ENCODE data around the gene FRMPD2. TPM values are rescaled to one million over a fixed set of nuclear protein-coding genes. Genes with fewer than 3 reads are reported as not detected.

The FRMPD2 gene
- polyA plus RNA-seq, 1 donor from 2014 or later: 0.14 TPM

DNA sequence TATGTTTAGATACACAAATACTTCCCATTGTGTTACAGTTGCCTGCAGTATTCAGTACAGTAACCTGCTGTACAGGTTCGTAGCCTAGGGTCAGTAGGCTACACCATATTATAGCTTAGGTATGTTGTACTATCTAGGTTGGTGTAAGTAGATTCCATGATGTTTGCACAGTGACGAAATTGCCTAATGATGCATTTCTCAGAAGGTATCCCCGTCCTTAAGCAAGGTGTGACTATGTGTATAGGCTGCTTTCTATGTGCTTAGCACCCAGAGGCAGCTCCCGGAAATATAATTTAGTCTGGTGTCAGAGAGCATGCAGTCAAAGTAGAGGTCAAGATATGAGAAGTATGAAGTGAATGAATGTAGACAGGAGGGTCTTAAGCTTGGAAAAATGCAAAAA is 41.7 kb upstream of the FRMPD2 start:
- no peaks in the 10 kb centered on the region for H3K9me2 ChIP-seq (ENCODE audit: insufficient read depth, low read length)
- H2AFZ ChIP-seq (ENCODE audit: low read depth, low read length): no peak overlapping the region
- peaks cover 97% of the 10 kb centered on the region for H3K79me2 ChIP-seq (replicated peaks; ENCODE audit: insufficient read depth, low read length)
- no peaks in the 10 kb centered on the region for H3F3A ChIP-seq (ENCODE audit: insufficient read depth, low read length, poor library complexity, severe bottlenecking)
- H3K4me2 ChIP-seq (ENCODE audit: low read length): no peak overlapping the region
- H3K9ac ChIP-seq (ENCODE audit: low read length): no peak overlapping the region
- peaks cover 5% of the 10 kb centered on the region for H3K36me3 ChIP-seq (ENCODE audit: insufficient read depth, low read length)
- no peak overlapping the region for H3K4me3 ChIP-seq (ENCODE audit: low read length)
- TF ChIP-seq TAF1 (IDR thresholded peaks at IDR 0.05; ENCODE audit: low read depth): no peak
- no peak for TF ChIP-seq EZH2 (IDR thresholded peaks at IDR 0.05; ENCODE audit: borderline replicate concordance, insufficient read depth, low read length, poor library complexity, severe bottlenecking)
- TF ChIP-seq, protein P1, sequence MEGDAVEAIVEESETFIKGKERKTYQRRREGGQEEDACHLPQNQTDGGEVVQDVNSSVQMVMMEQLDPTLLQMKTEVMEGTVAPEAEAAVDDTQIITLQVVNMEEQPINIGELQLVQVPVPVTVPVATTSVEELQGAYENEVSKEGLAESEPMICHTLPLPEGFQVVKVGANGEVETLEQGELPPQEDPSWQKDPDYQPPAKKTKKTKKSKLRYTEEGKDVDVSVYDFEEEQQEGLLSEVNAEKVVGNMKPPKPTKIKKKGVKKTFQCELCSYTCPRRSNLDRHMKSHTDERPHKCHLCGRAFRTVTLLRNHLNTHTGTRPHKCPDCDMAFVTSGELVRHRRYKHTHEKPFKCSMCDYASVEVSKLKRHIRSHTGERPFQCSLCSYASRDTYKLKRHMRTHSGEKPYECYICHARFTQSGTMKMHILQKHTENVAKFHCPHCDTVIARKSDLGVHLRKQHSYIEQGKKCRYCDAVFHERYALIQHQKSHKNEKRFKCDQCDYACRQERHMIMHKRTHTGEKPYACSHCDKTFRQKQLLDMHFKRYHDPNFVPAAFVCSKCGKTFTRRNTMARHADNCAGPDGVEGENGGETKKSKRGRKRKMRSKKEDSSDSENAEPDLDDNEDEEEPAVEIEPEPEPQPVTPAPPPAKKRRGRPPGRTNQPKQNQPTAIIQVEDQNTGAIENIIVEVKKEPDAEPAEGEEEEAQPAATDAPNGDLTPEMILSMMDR (IDR thresholded peaks at IDR 0.05; ENCODE audit: poor library complexity, severe bottlenecking): no peak
- TF ChIP-seq MXI1 (conservative IDR thresholded peaks at IDR 0.05; ENCODE audit: poor library complexity, severe bottlenecking): no peak
- TF ChIP-seq EP300 (conservative IDR thresholded peaks at IDR 0.05; ENCODE audit: poor library complexity, severe bottlenecking): no peak
- no peak for TF ChIP-seq SMC3 (conservative IDR thresholded peaks at IDR 0.05; ENCODE audit: poor library complexity)
- TF ChIP-seq RAD21 (conservative IDR thresholded peaks at IDR 0.05): no peak
- no peak overlapping the region for H3K27ac ChIP-seq (ENCODE audit: low read length)
- H4K20me1 ChIP-seq (ENCODE audit: insufficient read depth): peaks cover 15% of the 10 kb centered on the region
- no peaks in the 10 kb centered on the region for H3K9me3 ChIP-seq (ENCODE audit: low read length)
- H3K27me3 ChIP-seq (ENCODE audit: insufficient read depth, low read depth, low read length): no peaks in the 10 kb centered on the region

DNA sequence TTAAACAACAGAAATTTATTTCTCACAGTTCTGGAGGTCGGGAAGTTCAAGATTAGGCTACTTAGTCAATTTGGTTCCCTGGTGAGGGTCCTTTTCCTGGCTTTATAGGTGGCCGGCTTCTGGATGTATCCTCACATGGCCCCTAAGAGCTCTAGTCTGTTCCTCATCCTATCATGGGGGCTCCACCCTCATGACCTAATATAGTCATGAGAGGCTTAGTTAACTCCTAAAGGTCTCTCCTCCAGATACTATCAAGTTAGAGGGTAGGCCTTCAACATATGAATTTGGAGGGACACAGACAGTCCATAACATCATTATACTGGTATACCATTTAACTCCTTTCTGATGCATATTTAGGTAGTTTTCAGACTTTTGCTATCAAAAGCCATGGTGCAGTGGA is 39.6 kb upstream of the FRMPD2 start:
- H3K4me2 ChIP-seq (ENCODE audit: low read length): no peak overlapping the region
- H3K27me3 ChIP-seq (ENCODE audit: insufficient read depth, low read depth, low read length): no peaks in the 10 kb centered on the region
- H3K27ac ChIP-seq (ENCODE audit: low read length): no peak overlapping the region
- no peak overlapping the region for H3K4me3 ChIP-seq (ENCODE audit: low read length)
- peaks cover 100% of the 10 kb centered on the region for H3K79me2 ChIP-seq (replicated peaks; ENCODE audit: insufficient read depth, low read length)
- TF ChIP-seq, protein P2, sequence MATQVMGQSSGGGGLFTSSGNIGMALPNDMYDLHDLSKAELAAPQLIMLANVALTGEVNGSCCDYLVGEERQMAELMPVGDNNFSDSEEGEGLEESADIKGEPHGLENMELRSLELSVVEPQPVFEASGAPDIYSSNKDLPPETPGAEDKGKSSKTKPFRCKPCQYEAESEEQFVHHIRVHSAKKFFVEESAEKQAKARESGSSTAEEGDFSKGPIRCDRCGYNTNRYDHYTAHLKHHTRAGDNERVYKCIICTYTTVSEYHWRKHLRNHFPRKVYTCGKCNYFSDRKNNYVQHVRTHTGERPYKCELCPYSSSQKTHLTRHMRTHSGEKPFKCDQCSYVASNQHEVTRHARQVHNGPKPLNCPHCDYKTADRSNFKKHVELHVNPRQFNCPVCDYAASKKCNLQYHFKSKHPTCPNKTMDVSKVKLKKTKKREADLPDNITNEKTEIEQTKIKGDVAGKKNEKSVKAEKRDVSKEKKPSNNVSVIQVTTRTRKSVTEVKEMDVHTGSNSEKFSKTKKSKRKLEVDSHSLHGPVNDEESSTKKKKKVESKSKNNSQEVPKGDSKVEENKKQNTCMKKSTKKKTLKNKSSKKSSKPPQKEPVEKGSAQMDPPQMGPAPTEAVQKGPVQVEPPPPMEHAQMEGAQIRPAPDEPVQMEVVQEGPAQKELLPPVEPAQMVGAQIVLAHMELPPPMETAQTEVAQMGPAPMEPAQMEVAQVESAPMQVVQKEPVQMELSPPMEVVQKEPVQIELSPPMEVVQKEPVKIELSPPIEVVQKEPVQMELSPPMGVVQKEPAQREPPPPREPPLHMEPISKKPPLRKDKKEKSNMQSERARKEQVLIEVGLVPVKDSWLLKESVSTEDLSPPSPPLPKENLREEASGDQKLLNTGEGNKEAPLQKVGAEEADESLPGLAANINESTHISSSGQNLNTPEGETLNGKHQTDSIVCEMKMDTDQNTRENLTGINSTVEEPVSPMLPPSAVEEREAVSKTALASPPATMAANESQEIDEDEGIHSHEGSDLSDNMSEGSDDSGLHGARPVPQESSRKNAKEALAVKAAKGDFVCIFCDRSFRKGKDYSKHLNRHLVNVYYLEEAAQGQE (IDR thresholded peaks at IDR 0.05; ENCODE audit: borderline replicate concordance): no peak
- no peak for TF ChIP-seq TAF1 (IDR thresholded peaks at IDR 0.05; ENCODE audit: low read depth)
- TF ChIP-seq, protein P1 (IDR thresholded peaks at IDR 0.05; ENCODE audit: poor library complexity, severe bottlenecking): no peak
- no peak for TF ChIP-seq RAD21 (conservative IDR thresholded peaks at IDR 0.05)
- TF ChIP-seq MXI1 (conservative IDR thresholded peaks at IDR 0.05; ENCODE audit: poor library complexity, severe bottlenecking): no peak
- no peak for TF ChIP-seq SMC3 (conservative IDR thresholded peaks at IDR 0.05; ENCODE audit: poor library complexity)
- no peak for TF ChIP-seq EP300 (conservative IDR thresholded peaks at IDR 0.05; ENCODE audit: poor library complexity, severe bottlenecking)
- TF ChIP-seq POLR2AphosphoS5 (IDR thresholded peaks at IDR 0.05): no peak
- TF ChIP-seq EZH2 (IDR thresholded peaks at IDR 0.05; ENCODE audit: borderline replicate concordance, insufficient read depth, low read length, poor library complexity, severe bottlenecking): no peak
- no peaks in the 10 kb centered on the region for H3K9me3 ChIP-seq (ENCODE audit: low read length)
- no peaks in the 10 kb centered on the region for H3F3A ChIP-seq (ENCODE audit: insufficient read depth, low read length, poor library complexity, severe bottlenecking)
- no peak overlapping the region for H3K9ac ChIP-seq (ENCODE audit: low read length)
- H3K9me2 ChIP-seq (ENCODE audit: insufficient read depth, low read length): no peaks in the 10 kb centered on the region
- peaks cover 5% of the 10 kb centered on the region for H3K36me3 ChIP-seq (ENCODE audit: insufficient read depth, low read length)
- peaks cover 21% of the 10 kb centered on the region for H4K20me1 ChIP-seq (ENCODE audit: insufficient read depth)
- no peak overlapping the region for H2AFZ ChIP-seq (ENCODE audit: low read depth, low read length)
